ENCODE results near the gene LONRF2. TPM values are rescaled to one million over a fixed set of nuclear protein-coding genes. Genes with fewer than 3 reads are reported as not detected.

LONRF2 gene
- total RNA-seq, 1 experiment from 2014 or later, result not detected

DNA sequence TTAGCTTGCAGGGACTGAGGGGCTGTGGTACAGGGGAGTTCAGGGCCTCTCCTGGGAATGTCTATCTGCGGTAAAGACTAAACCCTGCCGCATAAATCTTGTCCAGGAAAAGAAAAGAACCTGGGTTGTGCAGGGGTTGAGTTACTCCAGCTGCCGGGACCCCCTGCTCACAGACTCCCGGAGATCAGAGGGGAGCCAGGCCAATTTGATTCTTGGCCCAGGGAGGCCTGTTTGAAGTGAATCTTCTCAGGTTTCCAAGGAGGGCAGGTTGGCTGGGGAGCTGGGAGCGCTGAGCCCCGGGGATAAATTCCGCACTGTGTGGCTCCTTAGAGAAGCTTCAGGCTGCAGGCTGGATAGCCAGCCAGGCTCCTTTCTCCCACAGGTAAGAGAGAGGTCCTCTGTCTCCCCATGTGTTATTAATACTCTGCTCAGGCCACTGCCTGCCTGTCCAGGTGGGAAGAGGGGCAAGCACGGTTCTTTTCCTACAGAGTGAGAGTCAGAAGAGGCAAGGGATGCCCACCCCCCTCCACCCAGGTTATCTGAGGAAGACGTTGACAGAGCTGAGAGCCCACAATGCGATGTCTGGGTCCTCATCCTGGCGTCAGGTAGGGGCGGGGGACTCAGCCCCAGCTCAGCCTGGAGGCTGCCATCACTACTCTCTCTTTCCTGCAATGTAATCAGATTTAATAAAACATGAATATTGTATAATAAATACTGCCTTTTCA, 82.7 kb downstream of the LONRF2 start:
- Histone ChIP-seq H3K36me3 (ENCODE audit: control insufficient read depth, insufficient read depth, low read length) (no peaks in the 10 kb centered on the region), H3K27me3 (replicated peaks; ENCODE audit: control insufficient read depth, insufficient read depth, low read length) (no peaks in the 10 kb centered on the region), H3K4me1 (no peaks in the 10 kb centered on the region), H3K4me3 (ENCODE audit: low read depth, low read length) (no peak overlapping the region), H3K9me3 (no peaks in the 10 kb centered on the region)
- intact Hi-C loops (cut with micrococcal nuclease; ENCODE audit: unreplicated experiment), result loop anchor here (10.0 kb wide), 1 partner anchor 515 kb away; no protein-coding TSS in a partner anchor
- no peak for DNase-seq
- no peaks in the 10 kb centered on the region for H3K36me3 Mint-ChIP-seq (ENCODE audit: insufficient read depth, unreplicated experiment)
- no peak for TF ChIP-seq CTCF (IDR thresholded peaks at IDR 0.05; ENCODE audit: insufficient read depth in 1 of 2, low read depth in 1 of 2, low read length in 1 of 2, severe bottlenecking in 1 of 2, unreplicated experiment in 1 of 2)
- no TSS peak for BruUV-seq (replicated peaks)
- H3K9me3 Mint-ChIP-seq (ENCODE audit: unreplicated experiment), result no peaks in the 10 kb centered on the region
- CTCF ChIA-PET, result no interaction called here
- no peak overlapping the region for H3K4me3 Mint-ChIP-seq (ENCODE audit: unreplicated experiment)
- H3K4me1 Mint-ChIP-seq (ENCODE audit: low read depth, unreplicated experiment), result no peaks in the 10 kb centered on the region
- H3K27me3 Mint-ChIP-seq (ENCODE audit: insufficient read depth, unreplicated experiment), result peaks cover 12% of the 10 kb centered on the region
- POLR2A ChIA-PET, result no interaction called here
- no peak overlapping the region for H3K27ac Mint-ChIP-seq (ENCODE audit: unreplicated experiment)

DNA sequence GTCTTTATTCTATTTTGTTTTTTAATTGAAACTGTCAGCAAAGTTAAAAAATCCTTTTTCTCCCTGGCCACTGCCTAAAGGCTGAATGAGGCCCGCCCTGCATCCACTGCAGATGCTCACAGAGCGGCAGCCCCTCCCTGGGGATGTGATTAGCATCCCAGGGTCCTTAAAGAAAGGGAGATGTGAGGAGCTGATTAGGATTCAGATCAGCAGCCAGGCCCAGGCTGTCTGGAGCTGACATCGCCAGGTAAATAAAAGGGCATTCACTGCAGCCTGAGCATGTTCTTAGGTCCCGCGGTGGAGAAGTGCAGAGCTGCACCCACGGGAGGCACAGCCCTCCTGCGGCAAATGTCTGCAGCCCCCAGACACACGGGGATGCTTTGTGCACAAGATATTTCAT, 83.8 kb downstream of the LONRF2 start:
- BruUV-seq (replicated peaks), result no TSS peak
- Mint-ChIP-seq H3K27ac (ENCODE audit: unreplicated experiment) (no peak overlapping the region), H3K36me3 (ENCODE audit: insufficient read depth, unreplicated experiment) (no peaks in the 10 kb centered on the region), H3K9me3 (ENCODE audit: unreplicated experiment) (no peaks in the 10 kb centered on the region), H3K27me3 (ENCODE audit: insufficient read depth, unreplicated experiment) (peaks cover 12% of the 10 kb centered on the region), H3K4me1 (ENCODE audit: low read depth, unreplicated experiment) (no peaks in the 10 kb centered on the region), H3K4me3 (ENCODE audit: unreplicated experiment) (no peak overlapping the region)
- Histone ChIP-seq H3K36me3 (ENCODE audit: control insufficient read depth, insufficient read depth, low read length) (no peaks in the 10 kb centered on the region), H3K4me3 (ENCODE audit: low read depth, low read length) (no peak overlapping the region), H3K27me3 (replicated peaks; ENCODE audit: control insufficient read depth, insufficient read depth, low read length) (no peaks in the 10 kb centered on the region), H3K4me1 (no peaks in the 10 kb centered on the region), H3K9me3 (no peaks in the 10 kb centered on the region)
- no peak for DNase-seq
- intact Hi-C loops (cut with micrococcal nuclease; ENCODE audit: unreplicated experiment), result no loop called here
- POLR2A ChIA-PET, result no interaction called here
- TF ChIP-seq CTCF (IDR thresholded peaks at IDR 0.05; ENCODE audit: insufficient read depth in 1 of 2, low read depth in 1 of 2, low read length in 1 of 2, severe bottlenecking in 1 of 2, unreplicated experiment in 1 of 2), result no peak
- CTCF ChIA-PET, result no interaction called here

GRCh38 chr2:100237770-100238169, 84.5 kb downstream of the LONRF2 start:
- no peaks in the 10 kb centered on the region for H3K4me1 ChIP-seq
- POLR2A ChIA-PET, result no interaction called here
- Mint-ChIP-seq H3K36me3 (ENCODE audit: insufficient read depth, unreplicated experiment) (no peaks in the 10 kb centered on the region), H3K27ac (ENCODE audit: unreplicated experiment) (no peak overlapping the region), H3K4me1 (ENCODE audit: low read depth, unreplicated experiment) (no peaks in the 10 kb centered on the region), H3K9me3 (ENCODE audit: unreplicated experiment) (no peaks in the 10 kb centered on the region), H3K4me3 (ENCODE audit: unreplicated experiment) (no peak overlapping the region), H3K27me3 (ENCODE audit: insufficient read depth, unreplicated experiment) (peaks cover 12% of the 10 kb centered on the region)
- H3K4me3 ChIP-seq (ENCODE audit: low read depth, low read length), result no peak overlapping the region
- no peaks in the 10 kb centered on the region for H3K27me3 ChIP-seq (replicated peaks; ENCODE audit: control insufficient read depth, insufficient read depth, low read length)
- H3K36me3 ChIP-seq (ENCODE audit: control insufficient read depth, insufficient read depth, low read length), result no peaks in the 10 kb centered on the region
- DNase-seq, result no peak
- H3K9me3 ChIP-seq, result no peaks in the 10 kb centered on the region
- intact Hi-C loops (cut with micrococcal nuclease; ENCODE audit: unreplicated experiment), result no loop called here
- BruUV-seq (replicated peaks), result no TSS peak
- CTCF ChIA-PET, result no interaction called here
- peak in 1 of 2 experiments; percentile 10 for TF ChIP-seq CTCF (IDR thresholded peaks at IDR 0.05; ENCODE audit: insufficient read depth in 1 of 2, low read depth in 1 of 2, low read length in 1 of 2, severe bottlenecking in 1 of 2, unreplicated experiment in 1 of 2)
